Measurements from ENCODE around the gene CREG1.

DNA sequence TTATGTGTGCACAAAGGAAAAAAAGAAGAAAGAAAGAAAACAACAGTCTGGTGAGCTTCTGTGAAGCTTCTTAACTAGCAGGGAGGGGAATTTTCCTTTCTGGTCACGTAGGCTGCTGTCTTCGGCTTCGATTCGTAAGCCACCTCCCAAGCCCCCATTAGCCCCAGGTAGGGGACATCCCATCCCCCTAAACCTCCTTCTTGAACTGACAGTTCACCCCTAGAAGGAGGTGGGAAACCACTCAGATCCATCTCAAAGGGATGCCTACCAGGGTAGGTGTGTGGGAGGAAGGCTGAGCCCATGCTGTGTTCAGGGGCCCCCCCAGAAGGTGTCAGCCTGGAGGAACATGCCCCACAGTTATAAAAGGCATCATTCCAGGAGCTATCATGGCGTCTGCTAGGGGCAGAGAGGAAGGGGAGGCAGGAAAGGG lies 61.1 kb downstream of the CREG1 start:
- TF ChIP-seq CTCF (IDR thresholded peaks at IDR 0.05) (no peak), SMC3 (IDR thresholded peaks at IDR 0.05) (no peak), BHLHE40 (IDR thresholded peaks at IDR 0.05; ENCODE audit: low read depth, low read length) (no peak), POLR2A (IDR thresholded peaks at IDR 0.05; ENCODE audit: low read length) (no peak), POLR2AphosphoS2 (conservative IDR thresholded peaks at IDR 0.05; ENCODE audit: low read length) (no peak), HDAC2 (IDR thresholded peaks at IDR 0.05) (no peak), MAFK (IDR thresholded peaks at IDR 0.05; ENCODE audit: partially characterized antibody) (no peak)

All from A549 (cell line).